ENCODE results near the gene IQSEC1.

IQSEC1 gene

GRCh38 chr3:12907296-12907695 is 165.9 kb downstream of the IQSEC1 start:
- TF ChIP-seq CREB1 (IDR thresholded peaks at IDR 0.05; ENCODE audit: low read depth) (no peak), FOXM1 (IDR thresholded peaks at IDR 0.05; ENCODE audit: borderline replicate concordance, low read depth) (no peak), USF1 (IDR thresholded peaks at IDR 0.05) (no peak), MAX (IDR thresholded peaks at IDR 0.05) (no peak), CEBPB (IDR thresholded peaks at IDR 0.05) (no peak), TCF12 (IDR thresholded peaks at IDR 0.05; ENCODE audit: low read depth) (no peak), NFIC (IDR thresholded peaks at IDR 0.05) (no peak)

- TF ChIP-seq MAX (IDR thresholded peaks at IDR 0.05) (no peak), EP300 (IDR thresholded peaks at IDR 0.05; ENCODE audit: borderline replicate concordance) (no peak), EGR1 (IDR thresholded peaks at IDR 0.05) (no peak), FOXM1 (IDR thresholded peaks at IDR 0.05; ENCODE audit: borderline replicate concordance, low read depth) (no peak), CEBPB (IDR thresholded peaks at IDR 0.05) (no peak), CREB1 (IDR thresholded peaks at IDR 0.05; ENCODE audit: low read depth) (no peak), TAF1 (IDR thresholded peaks at IDR 0.05; ENCODE audit: low read depth) (no peak), NFIC (IDR thresholded peaks at IDR 0.05) (no peak), TEAD4 (IDR thresholded peaks at IDR 0.05) (no peak), USF1 (IDR thresholded peaks at IDR 0.05) (no peak), TCF12 (IDR thresholded peaks at IDR 0.05; ENCODE audit: low read depth) (no peak), REST (IDR thresholded peaks at IDR 0.05; ENCODE audit: low read depth) (no peak)
These were observed 166.3 kb downstream of the IQSEC1 start for GRCh38 chr3:12906916-12907290.

- TF ChIP-seq RAD21 (IDR thresholded peaks at IDR 0.05; ENCODE audit: low read depth) (no peak), CREB1 (IDR thresholded peaks at IDR 0.05; ENCODE audit: low read depth) (no peak), EGR1 (IDR thresholded peaks at IDR 0.05) (no peak), MAX (IDR thresholded peaks at IDR 0.05) (no peak), USF1 (IDR thresholded peaks at IDR 0.05) (no peak), TEAD4 (IDR thresholded peaks at IDR 0.05) (no peak), TCF12 (IDR thresholded peaks at IDR 0.05; ENCODE audit: low read depth) (no peak), EP300 (IDR thresholded peaks at IDR 0.05; ENCODE audit: borderline replicate concordance) (no peak), ZBTB7A (IDR thresholded peaks at IDR 0.05; ENCODE audit: low read depth) (no peak)
These were observed 166.9 kb downstream of the IQSEC1 start for GRCh38 chr3:12906141-12906915.

- TF ChIP-seq TCF12 (IDR thresholded peaks at IDR 0.05; ENCODE audit: low read depth) (no peak), EGR1 (IDR thresholded peaks at IDR 0.05) (no peak), USF1 (IDR thresholded peaks at IDR 0.05) (no peak), NFIC (IDR thresholded peaks at IDR 0.05) (no peak), CREB1 (IDR thresholded peaks at IDR 0.05; ENCODE audit: low read depth) (no peak), TEAD4 (IDR thresholded peaks at IDR 0.05) (no peak), MAX (IDR thresholded peaks at IDR 0.05) (no peak), YY1 (IDR thresholded peaks at IDR 0.05; ENCODE audit: low read depth) (no peak), RAD21 (IDR thresholded peaks at IDR 0.05; ENCODE audit: low read depth) (no peak), CEBPB (IDR thresholded peaks at IDR 0.05) (no peak), EP300 (IDR thresholded peaks at IDR 0.05; ENCODE audit: borderline replicate concordance) (no peak), ZBTB7A (IDR thresholded peaks at IDR 0.05; ENCODE audit: low read depth) (no peak), FOXM1 (IDR thresholded peaks at IDR 0.05; ENCODE audit: borderline replicate concordance, low read depth) (no peak), TAF1 (IDR thresholded peaks at IDR 0.05; ENCODE audit: low read depth) (no peak), REST (IDR thresholded peaks at IDR 0.05; ENCODE audit: low read depth) (no peak)
These were observed 167.7 kb downstream of the IQSEC1 start for GRCh38 chr3:12905316-12906071.

Measured in Ishikawa (cell line).